SKM-1 (cell line): Measurements from ENCODE around the gene TET2.
A peak's percentile ranks its signal among the peaks of the same experiment; 100 is the strongest.

ENCODE experiments used
- DNase-seq: peaks from one replicate; lab custom pipeline; 2025; ENCODE audit not compliant: unreplicated experiment; lab: John Stamatoyannopoulos, UW

Gene TET2

GRCh38 chr4:105146276-105147015 lies at the start of gene TET2:
Gene TET2 (plus strand): TSS chr4:105146876. CDS start chr4:105233943, 87,067 bp downstream.
- peak; percentile 76 for DNase-seq

GRCh38 chr4:105102016-105102415 lies 44.7 kb upstream of the TET2 start:
- no peak for DNase-seq

- no peak for DNase-seq
Observed at GRCh38 chr4:105106426-105106825, 40.2 kb upstream of the TET2 start.

GRCh38 chr4:105107095-105107856 lies 39.4 kb upstream of the TET2 start:
- DNase-seq: no peak

GRCh38 chr4:105108971-105109370 lies 37.7 kb upstream of the TET2 start:
- no peak for DNase-seq

- no peak for DNase-seq
Observed at GRCh38 chr4:105112274-105112673, 34.4 kb upstream of the TET2 start.

- peak; percentile 68 for DNase-seq
Observed at GRCh38 chr4:105113800-105114199, 32.9 kb upstream of the TET2 start.

- DNase-seq: peak; percentile 50
Observed at GRCh38 chr4:105116616-105117319, 29.9 kb upstream of the TET2 start.

- no peak for DNase-seq
Observed at GRCh38 chr4:105119356-105119755, 27.3 kb upstream of the TET2 start.

GRCh38 chr4:105120626-105121025 lies 26.1 kb upstream of the TET2 start:
- no peak for DNase-seq

- DNase-seq: no peak
Observed at GRCh38 chr4:105122350-105122749, 24.3 kb upstream of the TET2 start.

GRCh38 chr4:105126311-105127169 lies 20.1 kb upstream of the TET2 start:
- DNase-seq: no peak

- no peak for DNase-seq
Observed at GRCh38 chr4:105127170-105127445, 19.6 kb upstream of the TET2 start.

GRCh38 chr4:105128208-105128607 lies 18.5 kb upstream of the TET2 start:
- DNase-seq: peak; percentile 16

- no peak for DNase-seq
Observed at GRCh38 chr4:105129286-105130040, 17.2 kb upstream of the TET2 start.

- no peak for DNase-seq
Observed at GRCh38 chr4:105130945-105131344, 15.7 kb upstream of the TET2 start.

GRCh38 chr4:105133976-105134375 lies 12.7 kb upstream of the TET2 start:
- DNase-seq: no peak

- peak; percentile 60 for DNase-seq
Observed at GRCh38 chr4:105135785-105136184, 10.9 kb upstream of the TET2 start.

- DNase-seq: no peak
Observed at GRCh38 chr4:105137121-105137875, 9.4 kb upstream of the TET2 start.

- no peak for DNase-seq
Observed at GRCh38 chr4:105139646-105140045, 7.0 kb upstream of the TET2 start.
